GM23338 (cell line): ENCODE data around the gene TMEM229A.

ENCODE experiments used
- CTCF ChIP-seq, 2 experiments: fragments of 200-600 bp in 1 of 2; sonication (generic) in 1 of 2; conservative IDR thresholded peaks; 2 replicates each; pipeline versions ENCODE4 v1.5.1 to v1.6.1; 2016 to 2017; ENCODE audit warnings: antibody characterized with exemption in 2 of 2, low read depth in 2 of 2, mild to moderate bottlenecking in 2 of 2, moderate library complexity in 1 of 2
- ETS1 ChIP-seq: IDR thresholded peaks from 2 replicates; pipeline ENCODE4 v1.6.1; 2016; ENCODE audit warnings: antibody characterized with exemption
- EZH2 ChIP-seq: fragments of 200-600 bp; sonication (generic); IDR thresholded peaks from one replicate; pipeline ENCODE4 v1.8.0; 2017; ENCODE audit warnings: antibody characterized with exemption, mild to moderate bottlenecking, low read depth; ENCODE audit not compliant: unreplicated experiment
- JUNB ChIP-seq: IDR thresholded peaks from one replicate; pipeline ENCODE4 v1.6.1; 2016; ENCODE audit warnings: antibody characterized with exemption; ENCODE audit not compliant: unreplicated experiment
- POLR2AphosphoS5 ChIP-seq: IDR thresholded peaks from 2 replicates; pipeline ENCODE4 v1.6.1; 2016; ENCODE audit warnings: antibody characterized with exemption, low read depth
- ZNF114 ChIP-seq: fragments of 250-450 bp; sonication (Bioruptor Pico); IDR thresholded peaks from 2 replicates; pipeline ENCODE4 v1.5.0; 2020; ENCODE audit warnings: mild to moderate bottlenecking, moderate library complexity
- TF ChIP-seq, protein P1 (sequence below): IDR thresholded peaks from one replicate; pipeline ENCODE4 v1.6.1; 2018; ENCODE audit warnings: antibody characterized with exemption; ENCODE audit not compliant: unreplicated experiment

DNA sequence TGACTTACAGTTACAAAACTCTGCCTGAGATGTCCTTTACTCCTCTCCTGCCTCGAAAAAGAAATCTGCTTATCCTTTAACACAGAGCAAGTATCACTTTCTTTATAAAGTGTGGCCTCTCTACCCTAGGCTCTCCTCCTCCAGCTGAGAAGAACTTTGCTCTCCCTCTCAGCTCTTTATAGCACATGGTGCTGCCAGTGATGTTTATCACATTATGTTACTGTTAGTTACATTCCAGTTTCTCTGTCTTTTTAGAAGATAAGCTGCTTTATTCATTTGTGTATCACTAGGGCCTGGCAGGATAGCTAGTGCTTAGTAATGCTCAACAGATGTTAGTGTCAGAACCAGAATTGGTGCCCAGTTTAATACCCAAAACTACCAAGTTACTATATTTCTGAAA lies 41.1 kb upstream of the TMEM229A start:
- TF ChIP-seq EZH2 = no peak
- no peak for TF ChIP-seq CTCF (conservative IDR thresholded peaks at IDR 0.05; ENCODE audit: low read depth in 2 of 2)
- TF ChIP-seq ETS1 = no peak
- no peak for TF ChIP-seq ZNF114 (CRISPR knock-in tag)
- TF ChIP-seq JUNB = no peak
- no peak for TF ChIP-seq POLR2AphosphoS5
- TF ChIP-seq, protein P1, sequence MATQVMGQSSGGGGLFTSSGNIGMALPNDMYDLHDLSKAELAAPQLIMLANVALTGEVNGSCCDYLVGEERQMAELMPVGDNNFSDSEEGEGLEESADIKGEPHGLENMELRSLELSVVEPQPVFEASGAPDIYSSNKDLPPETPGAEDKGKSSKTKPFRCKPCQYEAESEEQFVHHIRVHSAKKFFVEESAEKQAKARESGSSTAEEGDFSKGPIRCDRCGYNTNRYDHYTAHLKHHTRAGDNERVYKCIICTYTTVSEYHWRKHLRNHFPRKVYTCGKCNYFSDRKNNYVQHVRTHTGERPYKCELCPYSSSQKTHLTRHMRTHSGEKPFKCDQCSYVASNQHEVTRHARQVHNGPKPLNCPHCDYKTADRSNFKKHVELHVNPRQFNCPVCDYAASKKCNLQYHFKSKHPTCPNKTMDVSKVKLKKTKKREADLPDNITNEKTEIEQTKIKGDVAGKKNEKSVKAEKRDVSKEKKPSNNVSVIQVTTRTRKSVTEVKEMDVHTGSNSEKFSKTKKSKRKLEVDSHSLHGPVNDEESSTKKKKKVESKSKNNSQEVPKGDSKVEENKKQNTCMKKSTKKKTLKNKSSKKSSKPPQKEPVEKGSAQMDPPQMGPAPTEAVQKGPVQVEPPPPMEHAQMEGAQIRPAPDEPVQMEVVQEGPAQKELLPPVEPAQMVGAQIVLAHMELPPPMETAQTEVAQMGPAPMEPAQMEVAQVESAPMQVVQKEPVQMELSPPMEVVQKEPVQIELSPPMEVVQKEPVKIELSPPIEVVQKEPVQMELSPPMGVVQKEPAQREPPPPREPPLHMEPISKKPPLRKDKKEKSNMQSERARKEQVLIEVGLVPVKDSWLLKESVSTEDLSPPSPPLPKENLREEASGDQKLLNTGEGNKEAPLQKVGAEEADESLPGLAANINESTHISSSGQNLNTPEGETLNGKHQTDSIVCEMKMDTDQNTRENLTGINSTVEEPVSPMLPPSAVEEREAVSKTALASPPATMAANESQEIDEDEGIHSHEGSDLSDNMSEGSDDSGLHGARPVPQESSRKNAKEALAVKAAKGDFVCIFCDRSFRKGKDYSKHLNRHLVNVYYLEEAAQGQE = no peak
